HG03565 (cell line): Measurements from ENCODE around the gene STK32C.
"Not testable (repeated sequence)": the region's sequence is repeated elsewhere in the genome, so short reads cannot be mapped to it uniquely, and the experiment has no call there.

Experiments used
- ATAC-seq: cut with Tn5 transposase; IDR thresholded peaks from one replicate; pipeline ENCODE4 v1.9.1; 2021; ENCODE audit warnings: mild to moderate bottlenecking, moderate library complexity; ENCODE audit not compliant: unreplicated experiment

Gene STK32C

DNA sequence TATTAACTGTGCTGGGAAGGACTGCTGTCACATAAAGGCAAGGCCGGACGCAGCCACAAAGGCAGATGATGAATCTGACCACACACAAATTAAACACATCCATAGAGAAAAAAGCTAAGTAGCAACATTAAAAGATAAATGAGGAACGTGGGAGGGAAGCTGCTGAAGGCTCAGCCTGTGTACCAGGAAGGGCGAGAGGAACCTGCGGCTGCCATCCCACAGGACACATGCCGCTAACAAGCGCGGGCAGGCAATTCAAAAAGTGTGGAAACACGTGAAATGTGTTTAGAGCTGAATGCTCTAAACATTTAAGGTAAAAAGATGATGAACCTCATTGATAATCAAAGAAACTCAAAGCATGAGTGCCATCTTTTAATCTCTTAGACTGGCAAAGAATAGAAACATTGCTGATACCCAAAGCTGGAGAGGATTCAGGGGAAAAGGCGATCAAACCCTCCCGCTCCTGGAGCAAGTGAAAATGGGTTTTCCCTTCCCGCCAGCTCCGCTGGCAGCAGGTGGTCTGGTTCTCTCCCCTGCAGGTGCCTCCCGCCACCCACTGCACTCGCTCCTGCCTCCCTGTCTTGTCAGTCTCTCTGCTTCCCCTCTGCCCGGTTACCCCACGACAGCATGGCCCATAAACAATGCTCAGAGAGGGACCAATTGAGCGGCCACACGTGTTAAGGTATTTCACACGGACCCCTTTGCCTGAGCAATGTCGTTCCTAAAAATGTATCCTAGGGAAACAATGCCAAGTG lies 4.2 kb downstream of the STK32C start:
- ATAC-seq, result no peak

- no peak for ATAC-seq
These were observed 5.1 kb downstream of the STK32C start for GRCh38 chr10:132302421-132303310.

- no peak for ATAC-seq
These were observed 6.1 kb downstream of the STK32C start for GRCh38 chr10:132301371-132302330.

DNA sequence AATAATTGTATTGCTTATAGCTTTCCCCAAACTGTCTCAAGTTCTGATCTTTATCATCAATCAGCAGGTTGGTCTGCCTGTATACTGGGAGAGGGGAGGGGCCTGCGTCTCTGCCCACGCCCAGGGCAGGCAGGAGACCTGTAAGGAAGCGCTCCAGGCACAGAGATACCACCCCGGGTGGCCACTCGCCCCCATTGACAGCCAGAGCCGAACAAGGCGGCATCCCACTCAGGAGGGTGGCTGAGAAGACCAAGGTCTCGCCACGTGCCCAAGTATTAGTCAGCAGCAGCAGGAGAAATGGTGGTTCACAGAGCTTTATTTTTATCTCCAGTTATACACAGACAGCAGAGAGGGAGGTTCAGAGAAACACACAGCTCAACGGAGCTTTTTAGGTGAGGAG lies 7.2 kb downstream of the STK32C start:
- ATAC-seq, result no peak

DNA sequence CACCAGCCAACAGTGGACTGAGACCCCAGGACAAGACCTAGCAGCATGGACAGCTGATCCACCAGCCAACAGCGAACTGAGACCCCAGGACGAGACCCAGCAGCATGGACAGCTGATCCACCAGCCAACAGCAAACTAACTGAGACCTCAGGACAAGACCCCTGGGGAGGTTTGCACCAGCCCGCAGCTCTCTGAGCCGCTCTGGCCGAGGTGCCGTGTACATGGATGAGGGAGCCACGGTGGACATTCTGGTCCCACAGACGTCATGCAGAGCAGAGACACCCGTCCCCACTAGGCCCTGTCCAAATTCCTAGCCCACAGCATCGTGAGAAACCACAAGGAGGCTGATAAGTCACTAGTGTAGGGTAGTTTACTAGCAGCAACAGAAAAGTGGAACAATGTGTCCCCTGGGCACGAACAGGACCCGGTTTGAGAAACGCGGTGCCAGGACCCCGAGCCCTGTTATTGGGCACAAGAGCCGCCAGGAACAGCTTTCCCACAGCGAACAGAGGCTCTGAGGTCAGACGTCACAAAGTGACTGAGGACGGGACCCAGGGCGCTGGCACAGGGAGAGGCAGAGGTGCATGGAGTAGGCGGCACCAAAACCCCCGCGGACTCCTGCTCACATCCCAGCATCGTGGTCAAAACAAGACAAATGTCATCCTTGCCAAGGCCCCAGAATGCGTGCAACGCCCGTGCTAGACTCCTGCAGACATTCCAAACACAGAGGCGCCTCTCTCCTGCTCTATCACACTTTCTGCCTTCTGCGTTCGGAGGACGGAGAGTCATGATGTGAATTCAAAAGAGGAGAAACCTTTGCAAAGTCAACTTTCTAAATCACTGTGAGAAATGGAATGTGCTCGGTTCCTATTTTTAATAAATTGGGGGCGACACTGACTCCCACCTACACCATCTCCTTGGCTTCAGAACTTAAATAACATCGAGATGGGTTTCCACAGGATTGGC lies 8.1 kb downstream of the STK32C start:
- no peak for ATAC-seq

- ATAC-seq, result no peak
These were observed 9.5 kb downstream of the STK32C start for GRCh38 chr10:132298038-132298881.

- no peak for ATAC-seq
These were observed 10.2 kb downstream of the STK32C start for GRCh38 chr10:132297526-132297925.

DNA sequence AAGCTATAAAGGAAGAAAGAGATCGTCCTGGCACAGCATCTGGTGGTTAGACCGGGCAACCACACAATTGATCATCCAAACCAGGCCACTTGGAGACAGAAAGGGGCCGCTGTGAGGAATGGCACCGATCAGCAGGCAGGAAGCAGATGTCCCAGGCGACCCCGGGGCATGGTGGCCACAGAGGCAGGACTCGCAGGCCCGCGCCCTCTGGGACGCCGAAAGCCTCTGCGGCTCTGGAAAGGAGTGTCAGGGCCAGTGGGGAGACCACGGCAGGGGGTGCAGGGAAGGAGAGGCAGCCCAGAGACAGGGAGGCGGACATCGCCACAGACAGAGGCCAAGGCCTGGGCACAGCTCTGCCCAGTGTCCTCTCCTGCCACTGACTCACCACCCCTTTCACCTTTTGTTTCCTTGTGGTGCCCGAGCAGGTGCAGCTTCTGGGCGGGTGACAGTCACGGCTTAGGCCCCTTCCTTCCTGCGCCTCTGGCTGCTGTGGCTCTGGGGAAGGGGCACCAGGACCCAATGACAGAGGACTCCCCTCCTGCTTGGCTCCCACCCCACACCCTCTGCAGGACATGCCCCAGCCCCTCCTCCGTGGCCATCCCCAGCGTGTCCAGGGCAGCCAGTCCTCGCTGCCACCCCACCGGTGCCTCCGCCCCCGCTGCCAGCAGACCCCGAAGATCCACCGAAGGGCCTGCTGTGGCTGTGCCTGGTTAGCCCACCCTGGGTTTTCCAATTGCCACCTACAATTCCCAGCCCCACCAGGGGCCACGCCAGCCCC lies 10.9 kb downstream of the STK32C start:
- ATAC-seq, result no peak

GRCh38 chr10:132295481-132295880 lies 12.3 kb downstream of the STK32C start:
- not testable (repeated sequence) for ATAC-seq

DNA sequence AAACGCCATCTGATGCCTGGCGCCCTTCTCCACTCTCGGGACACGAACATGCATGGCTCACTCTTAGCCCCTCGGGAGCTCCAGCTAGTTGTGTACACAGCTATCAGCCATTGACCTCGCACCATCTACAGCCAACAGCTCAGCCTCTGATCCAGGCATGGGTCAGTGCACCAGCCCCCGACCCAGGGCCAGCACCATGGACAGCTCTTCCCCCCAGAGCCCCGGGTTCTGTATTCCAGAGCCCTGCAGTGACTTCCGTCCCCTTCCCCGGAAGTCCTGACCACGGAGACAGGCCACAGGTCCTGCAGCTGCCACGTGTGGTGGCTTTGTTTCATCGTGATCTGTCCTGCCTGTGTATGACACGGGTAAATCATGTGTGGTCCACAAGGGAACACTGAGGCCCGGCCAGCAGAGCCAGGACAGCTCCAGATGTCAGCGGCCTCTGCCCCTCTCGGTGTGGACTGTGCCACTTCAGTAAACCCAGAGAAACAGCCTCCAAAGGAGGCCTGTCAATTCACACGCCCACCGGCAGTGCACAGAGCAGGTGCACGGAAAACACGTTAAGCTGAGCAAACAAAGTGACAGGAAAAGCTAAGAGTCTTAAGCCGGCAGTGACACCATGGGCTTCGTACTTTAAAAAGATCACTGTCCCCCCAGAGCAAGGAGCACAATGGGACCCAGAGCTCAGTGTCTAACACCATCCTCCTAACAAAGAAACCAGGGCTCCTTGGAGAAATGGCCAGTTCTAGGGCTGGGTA lies 13.0 kb downstream of the STK32C start:
- ATAC-seq, result no peak

GRCh38 chr10:132293813-132294520 lies 13.8 kb downstream of the STK32C start:
- no peak for ATAC-seq

DNA sequence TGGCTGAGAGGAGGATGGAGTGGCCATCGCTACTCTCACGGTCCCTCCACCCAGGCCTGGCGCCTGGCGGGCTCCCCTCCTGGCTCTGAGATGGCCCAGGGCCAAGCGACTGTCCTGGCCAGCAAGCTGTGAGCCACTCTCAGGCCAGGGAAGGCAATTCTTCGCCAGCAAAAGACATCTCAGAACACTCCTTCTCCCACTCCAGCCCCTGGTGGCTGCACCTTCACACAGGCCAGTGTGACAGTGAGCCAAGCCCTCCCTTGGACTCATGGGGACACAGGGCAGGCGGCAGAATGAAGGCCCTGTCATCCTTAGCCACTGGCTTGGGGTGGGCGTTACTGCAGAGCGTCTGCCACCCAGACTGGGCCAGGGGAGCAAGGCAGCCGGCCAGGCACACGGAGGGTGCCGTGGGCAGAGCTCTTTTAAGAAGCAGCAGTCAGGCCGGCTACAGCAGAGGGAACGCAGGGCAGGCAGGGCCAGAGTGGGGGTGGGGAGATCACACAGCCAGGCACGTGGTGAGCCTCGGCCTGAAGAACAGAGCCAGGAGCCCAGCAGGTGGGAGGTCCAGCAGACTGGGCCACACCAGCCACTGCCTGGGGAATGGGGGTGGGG lies 14.4 kb downstream of the STK32C start:
- ATAC-seq, result no peak

GRCh38 chr10:132292287-132293200 lies 15.2 kb downstream of the STK32C start:
- ATAC-seq, result no peak

DNA sequence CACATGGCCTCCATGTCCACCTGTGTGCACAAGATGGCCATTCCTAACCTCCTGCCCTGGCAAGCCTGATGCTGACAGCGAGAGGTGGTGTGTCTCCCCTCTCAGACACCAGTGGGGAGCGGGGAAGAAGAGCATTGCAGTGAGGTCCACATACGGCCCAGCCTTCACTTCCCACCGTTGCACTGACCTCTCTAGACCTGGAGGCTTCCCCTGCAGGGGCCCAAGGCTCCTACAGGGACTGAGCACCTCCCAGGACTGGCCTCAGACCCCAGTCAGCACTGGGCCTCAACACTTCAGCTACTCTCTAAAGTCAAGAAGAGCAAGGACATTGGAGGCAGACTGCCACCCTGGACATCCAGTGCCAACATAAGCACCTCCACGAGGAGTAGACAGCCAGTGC lies 15.9 kb downstream of the STK32C start:
- no peak for ATAC-seq

DNA sequence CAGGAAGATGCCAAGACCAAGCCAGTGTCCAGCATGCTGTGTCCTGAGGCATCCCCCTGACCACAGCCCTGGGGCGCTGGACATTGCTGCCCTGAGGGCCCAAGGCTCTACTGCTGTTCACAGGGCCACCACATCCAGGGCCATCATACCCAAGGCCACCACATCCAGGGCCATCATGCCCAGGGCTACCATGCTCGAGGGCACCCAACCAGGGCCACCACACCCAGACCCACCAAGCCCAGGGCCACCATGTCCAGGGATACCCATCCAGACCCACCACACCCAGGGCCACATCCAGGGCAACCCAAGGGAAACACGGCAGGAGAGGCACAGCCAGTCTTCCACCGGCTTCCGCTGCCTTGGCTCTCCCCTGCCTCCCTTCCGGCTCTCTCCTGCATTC lies 17.1 kb downstream of the STK32C start:
- no peak for ATAC-seq
